ENCODE data around the gene VSIG10. TPM values are rescaled to one million over a fixed set of nuclear protein-coding genes. Genes with fewer than 3 reads are reported as not detected.

VSIG10 gene
- total RNA-seq, 4 donors from 2014 or later, result 20.4 to 25.9 (median 23.6) TPM

- TF ChIP-seq POLR2A (IDR thresholded peaks at IDR 0.05), result no peak
- no peak for TF ChIP-seq EP300 (IDR thresholded peaks at IDR 0.05)
- no peak for TF ChIP-seq CTCF (IDR thresholded peaks at IDR 0.05)
- TF ChIP-seq POLR2AphosphoS5 (IDR thresholded peaks at IDR 0.05), result no peak
Measured at GRCh38 chr12:118073768-118074167, 30.0 kb downstream of the VSIG10 start.

GRCh38 chr12:118070650-118071049 is 33.2 kb downstream of the VSIG10 start:
- Histone ChIP-seq H3K27me3 (no peaks in the 10 kb centered on the region), H3K4me3 (no peak overlapping the region), H3K9me3 (no peaks in the 10 kb centered on the region), H3K4me1 (no peaks in the 10 kb centered on the region), H3K27ac (no peak overlapping the region), H3K36me3 (no peaks in the 10 kb centered on the region)
- TF ChIP-seq CTCF (IDR thresholded peaks at IDR 0.05), result no peak
- no peak for TF ChIP-seq EP300 (IDR thresholded peaks at IDR 0.05)
- no peak for TF ChIP-seq POLR2A (IDR thresholded peaks at IDR 0.05)
- no peak for TF ChIP-seq POLR2AphosphoS5 (IDR thresholded peaks at IDR 0.05)
- DNase-seq (ENCODE audit: low spot score in 2 of 2), result no peak
- 100% methylated on average over 3 of the region's 3 CpGs for WGBS

More at GRCh38 chr12:118073768-118074167, 30.0 kb downstream of the VSIG10 start:
- H3K36me3 ChIP-seq, result peaks cover 7% of the 10 kb centered on the region
- H3K9me3 ChIP-seq, result no peaks in the 10 kb centered on the region
- no peaks in the 10 kb centered on the region for H3K4me1 ChIP-seq
- no peak for DNase-seq (ENCODE audit: low spot score in 2 of 2)
- H3K27ac ChIP-seq, result no peak overlapping the region
- no peak overlapping the region for H3K4me3 ChIP-seq
- no peaks in the 10 kb centered on the region for H3K27me3 ChIP-seq
- WGBS, result 90% methylated on average over 4 of the region's 4 CpGs

- TF ChIP-seq POLR2AphosphoS5 (IDR thresholded peaks at IDR 0.05), result no peak
- TF ChIP-seq POLR2A (IDR thresholded peaks at IDR 0.05), result no peak
- TF ChIP-seq CTCF (IDR thresholded peaks at IDR 0.05), result no peak
- TF ChIP-seq EP300 (IDR thresholded peaks at IDR 0.05), result no peak
- peaks cover 15% of the 10 kb centered on the region for H3K4me1 ChIP-seq
- no peaks in the 10 kb centered on the region for H3K36me3 ChIP-seq
- H3K4me3 ChIP-seq, result no peak overlapping the region
- H3K27ac ChIP-seq, result no peak overlapping the region
- 84% methylated on average over 2 of the region's 2 CpGs for WGBS
- no peaks in the 10 kb centered on the region for H3K9me3 ChIP-seq
- DNase-seq (ENCODE audit: low spot score in 2 of 2), result no peak
- no peaks in the 10 kb centered on the region for H3K27me3 ChIP-seq
Measured at GRCh38 chr12:118068445-118068844, 35.4 kb downstream of the VSIG10 start.

- DNase-seq (ENCODE audit: low spot score in 2 of 2), result no peak
- H3K27me3 ChIP-seq, result no peaks in the 10 kb centered on the region
- H3K9me3 ChIP-seq, result no peaks in the 10 kb centered on the region
- no peaks in the 10 kb centered on the region for H3K36me3 ChIP-seq
- TF ChIP-seq POLR2AphosphoS5 (IDR thresholded peaks at IDR 0.05) (no peak), POLR2A (IDR thresholded peaks at IDR 0.05) (no peak), EP300 (IDR thresholded peaks at IDR 0.05) (no peak), CTCF (IDR thresholded peaks at IDR 0.05) (no peak)
- no peak overlapping the region for H3K27ac ChIP-seq
- WGBS, result 65% methylated on average over 1 of the region's 1 CpG
- peaks cover 29% of the 10 kb centered on the region for H3K4me1 ChIP-seq
- H3K4me3 ChIP-seq, result no peak overlapping the region
Measured at GRCh38 chr12:118065380-118065779, 38.4 kb downstream of the VSIG10 start.

- H3K27me3 ChIP-seq, result no peaks in the 10 kb centered on the region
- no peak for TF ChIP-seq EP300 (IDR thresholded peaks at IDR 0.05)
- TF ChIP-seq CTCF (IDR thresholded peaks at IDR 0.05), result no peak
- TF ChIP-seq POLR2AphosphoS5 (IDR thresholded peaks at IDR 0.05), result no peak
- TF ChIP-seq POLR2A (IDR thresholded peaks at IDR 0.05), result no peak
- H3K36me3 ChIP-seq, result no peaks in the 10 kb centered on the region
- no peak overlapping the region for H3K27ac ChIP-seq
- H3K4me1 ChIP-seq, result peaks cover 36% of the 10 kb centered on the region
- no peak for DNase-seq (ENCODE audit: low spot score in 2 of 2)
- 50% methylated on average over 2 of the region's 2 CpGs for WGBS
- no peak overlapping the region for H3K4me3 ChIP-seq
- H3K9me3 ChIP-seq, result no peaks in the 10 kb centered on the region
Measured at GRCh38 chr12:118064608-118065007, 39.2 kb downstream of the VSIG10 start.

Data from suprapubic skin (tissue), 4 donors.